K562 (cell line): ENCODE data around the gene MATN4. TPM values are rescaled to one million over a fixed set of nuclear protein-coding genes. Genes with fewer than 3 reads are reported as not detected.

ENCODE experiments used
- BCLAF1 ChIP-seq, 2 experiments: fragments of 450-650 bp in 1 of 2; IDR thresholded peaks; 2 replicates each; pipeline ENCODE4 v1.6.1; 2011 to 2017; ENCODE audit warnings: low read depth in 2 of 2, antibody characterized with exemption in 1 of 2, borderline replicate concordance in 1 of 2, low read length in 1 of 2, mild to moderate bottlenecking in 1 of 2, mixed read lengths in 1 of 2; ENCODE audit not compliant: control insufficient read depth in 1 of 2
- CCAR2 ChIP-seq: fragments of 200-400 bp; formaldehyde crosslinking; IDR thresholded peaks from 2 replicates; pipeline ENCODE4 v1.6.1; 2017; ENCODE audit warnings: mild to moderate bottlenecking, low read depth, low read length
- E2F1 ChIP-seq: sonication (generic); formaldehyde crosslinking; IDR thresholded peaks from 2 replicates; pipeline ENCODE4 v1.8.1; 2023; ENCODE audit warnings: mild to moderate bottlenecking, missing genetic modification reagents, moderate library complexity
- ELK1 ChIP-seq: sonication (generic); formaldehyde crosslinking; IDR thresholded peaks from 2 replicates; pipeline ENCODE4 v1.8.1; 2022; ENCODE audit warnings: missing genetic modification reagents
- PRDM10 ChIP-seq: fragments of 450-650 bp; IDR thresholded peaks from 2 replicates; pipeline ENCODE4 v1.6.1; 2018; ENCODE audit not compliant: partially characterized antibody
- RFX1 ChIP-seq: fragments of 450-650 bp; IDR thresholded peaks from 2 replicates; pipeline ENCODE4 v1.6.1; 2016; ENCODE audit warnings: mild to moderate bottlenecking, moderate library complexity
- RFX5 ChIP-seq: IDR thresholded peaks from 2 replicates; pipeline ENCODE4 v1.6.1; 2011; ENCODE audit warnings: low read depth, mild to moderate bottlenecking, improper control_type of control experiment, low read length
- UBTF ChIP-seq, 2 experiments: IDR thresholded peaks; 2 replicates each; pipeline ENCODE4 v1.6.1; 2012; ENCODE audit warnings: improper control_type of control experiment in 2 of 2, low read depth in 2 of 2, low read length in 2 of 2, borderline replicate concordance in 1 of 2
- ZBTB17 ChIP-seq: fragments of 450-650 bp; formaldehyde crosslinking; IDR thresholded peaks from 2 replicates; pipeline ENCODE4 v1.4.0; 2020; ENCODE audit warnings: mild to moderate bottlenecking
- ZNF280A ChIP-seq: fragments of 450-650 bp; IDR thresholded peaks from 2 replicates; pipeline ENCODE4 v1.6.1; 2018; ENCODE audit warnings: mild to moderate bottlenecking, low read depth; ENCODE audit not compliant: partially characterized antibody
- polyA plus RNA-seq, 8 experiments: library from polyadenylated mRNA; depleted of rRNA in 4 of 8; stranded (reverse) in 5 of 8; unstranded in 3 of 8; fragments of >200 nt; fragmentation: Nextera tagmentation in 2 of 8; fragmentation: Illumina TruSeq in 1 of 8; extraction: Ambion mirVana in 2 of 8; extraction: Trizol in 1 of 8; gene quantifications; 2 replicates each; pipeline versions ENCODE4 v1.2.1 to v1.2.3, GENCODE V29; 2011 to 2014; ENCODE audit warnings: inconsistent platforms in 1 of 8, missing spikeins in 1 of 8
- total RNA-seq, 7 experiments: library from RNA; depleted of rRNA in 6 of 7; stranded (reverse); fragments of >200 nt in 6 of 7; fragmentation: Illumina TruSeq in 2 of 7; extraction: Trizol in 2 of 7; gene quantifications; 2 replicates each; pipeline versions ENCODE4 v1.2.1 to v1.2.3, GENCODE V29; 2011 to 2021; ENCODE audit warnings: low replicate concordance in 1 of 7

MATN4 gene
- total and polyA plus RNA-seq, 9 of the 15 experiments (the other 6 are each of a cell fraction or from before 2014, with no cell fraction given): 0.09 TPM; not detected in 8

GRCh38 chr20:45293041-45294002, 14.8 kb downstream of the MATN4 start (continued):
- TF ChIP-seq PRDM10 (peak; percentile 40), ZBTB17 (no peak), RFX1 (no peak), RFX5 (no peak), BCLAF1 (IDR thresholded peaks at IDR 0.05; ENCODE audit: borderline replicate concordance in 1 of 2, control insufficient read depth in 1 of 2, low read depth in 2 of 2, low read length in 1 of 2) (no peak), ELK1 (CRISPR knock-in tag) (no peak), E2F1 (CRISPR knock-in tag) (no peak), ZNF280A (no peak), UBTF (IDR thresholded peaks at IDR 0.05; ENCODE audit: borderline replicate concordance in 1 of 2, low read depth in 2 of 2, low read length in 2 of 2) (peak in 1 of 2 experiments; percentile 40; a peak in 1 of 4 replicates), CCAR2 (no peak)
